ENCODE data around the gene HECA.

Gene HECA

GRCh38 chr6:139161169-139161568 lies 26.3 kb downstream of the HECA start:
- DNase-seq (ENCODE audit: low read depth in 2 of 2), result peak in 1 of 2 donors; percentile 54

- DNase-seq (ENCODE audit: low read depth in 2 of 2), result peak; percentile 40 to 56
These were observed 27.0 kb downstream of the HECA start for GRCh38 chr6:139161817-139162284.

GRCh38 chr6:139164001-139164400 lies 29.1 kb downstream of the HECA start:
- DNase-seq (ENCODE audit: low read depth in 2 of 2), result no peak

GRCh38 chr6:139165324-139165723 lies 30.4 kb downstream of the HECA start:
- no peak for DNase-seq (ENCODE audit: low read depth in 2 of 2)

- no peak for DNase-seq (ENCODE audit: low read depth in 2 of 2)
These were observed 31.5 kb downstream of the HECA start for GRCh38 chr6:139166238-139166955.

- DNase-seq (ENCODE audit: low read depth in 2 of 2), result no peak
These were observed 32.1 kb downstream of the HECA start for GRCh38 chr6:139166956-139167313.

- no peak for DNase-seq (ENCODE audit: low read depth in 2 of 2)
These were observed 37.3 kb downstream of the HECA start for GRCh38 chr6:139172151-139172550.

GRCh38 chr6:139172567-139172966 lies 37.7 kb downstream of the HECA start:
- DNase-seq (ENCODE audit: low read depth in 2 of 2), result no peak

- no peak for DNase-seq (ENCODE audit: low read depth in 2 of 2)
These were observed 38.3 kb downstream of the HECA start for GRCh38 chr6:139173172-139173571.

- DNase-seq (ENCODE audit: low read depth in 2 of 2), result no peak
These were observed 38.9 kb downstream of the HECA start for GRCh38 chr6:139173822-139174221.

- no peak for DNase-seq (ENCODE audit: low read depth in 2 of 2)
These were observed 40.1 kb downstream of the HECA start for GRCh38 chr6:139174961-139175360.

GRCh38 chr6:139175389-139175948 lies 40.6 kb downstream of the HECA start:
- DNase-seq (ENCODE audit: low read depth in 2 of 2), result no peak

GRCh38 chr6:139181236-139181635 lies 46.4 kb downstream of the HECA start:
- no peak for DNase-seq (ENCODE audit: low read depth in 2 of 2)

GRCh38 chr6:139184047-139184446 lies 49.2 kb downstream of the HECA start:
- no peak for DNase-seq (ENCODE audit: low read depth in 2 of 2)

GRCh38 chr6:139184459-139184858 lies 49.6 kb downstream of the HECA start:
- DNase-seq (ENCODE audit: low read depth in 2 of 2), result no peak

GRCh38 chr6:139186242-139186641 lies 51.4 kb downstream of the HECA start:
- DNase-seq (ENCODE audit: low read depth in 2 of 2), result no peak

- no peak for DNase-seq (ENCODE audit: low read depth in 2 of 2)
These were observed 51.8 kb downstream of the HECA start for GRCh38 chr6:139186692-139187091.

- DNase-seq (ENCODE audit: low read depth in 2 of 2), result no peak
These were observed 52.6 kb downstream of the HECA start for GRCh38 chr6:139187489-139187888.

GRCh38 chr6:139189665-139190064 lies 54.8 kb downstream of the HECA start:
- no peak for DNase-seq (ENCODE audit: low read depth in 2 of 2)

- DNase-seq (ENCODE audit: low read depth in 2 of 2), result no peak
These were observed 59.9 kb downstream of the HECA start for GRCh38 chr6:139194740-139195139.

GRCh38 chr6:139198529-139199288 lies 63.8 kb downstream of the HECA start:
- DNase-seq (ENCODE audit: low read depth in 2 of 2), result no peak

- no peak for DNase-seq (ENCODE audit: low read depth in 2 of 2)
These were observed 66.5 kb downstream of the HECA start for GRCh38 chr6:139201378-139201777.

- no peak for DNase-seq (ENCODE audit: low read depth in 2 of 2)
These were observed 70.1 kb downstream of the HECA start for GRCh38 chr6:139204978-139205377.

Measured in stimulated activated CD4-positive, alpha-beta T cell treated with anti-CD3 and anti-CD28 coated beads, Interleukin-1b, Interleukin-23, amount 100 ng/mL, for 4 hours (primary cell).